SK-N-SH (cell line): ENCODE data around the gene CTPS1.

Source experiments
- CTCF ChIP-seq: fragments of 200-600 bp; sonication (generic); IDR thresholded peaks from 2 replicates; pipeline ENCODE4 v1.6.1; 2017; ENCODE audit warnings: antibody characterized with exemption, mild to moderate bottlenecking, moderate library complexity
- JUND ChIP-seq: IDR thresholded peaks from 2 replicates; pipeline ENCODE4 v1.4.0; 2012
- MAX ChIP-seq: IDR thresholded peaks from 2 replicates; pipeline ENCODE4 v1.4.0; 2012; ENCODE audit warnings: low read depth
- POLR2AphosphoS5 ChIP-seq: IDR thresholded peaks from 2 replicates; pipeline ENCODE4 v1.6.1; 2012; ENCODE audit warnings: low read depth, low read length
- SIN3A ChIP-seq: IDR thresholded peaks from 2 replicates; pipeline ENCODE4 v1.6.1; 2012; ENCODE audit warnings: low read depth, mild to moderate bottlenecking, low read length, moderate library complexity, borderline replicate concordance

- TF ChIP-seq SIN3A (no peak), CTCF (no peak), POLR2AphosphoS5 (no peak), MAX (no peak), JUND (no peak)
Observed at GRCh38 chr1:40980453-40981121, 1.1 kb downstream of the CTPS1 start.
